Ecto neural progenitor cell (in vitro differentiated cells): Measurements from ENCODE around the gene STEAP3.

Experiments used
- DNase-seq: peaks from one replicate; pipeline ENCODE4 v3.0.0-alpha.2; 2018; ENCODE audit warnings: low spot score

The STEAP3 gene

DNA sequence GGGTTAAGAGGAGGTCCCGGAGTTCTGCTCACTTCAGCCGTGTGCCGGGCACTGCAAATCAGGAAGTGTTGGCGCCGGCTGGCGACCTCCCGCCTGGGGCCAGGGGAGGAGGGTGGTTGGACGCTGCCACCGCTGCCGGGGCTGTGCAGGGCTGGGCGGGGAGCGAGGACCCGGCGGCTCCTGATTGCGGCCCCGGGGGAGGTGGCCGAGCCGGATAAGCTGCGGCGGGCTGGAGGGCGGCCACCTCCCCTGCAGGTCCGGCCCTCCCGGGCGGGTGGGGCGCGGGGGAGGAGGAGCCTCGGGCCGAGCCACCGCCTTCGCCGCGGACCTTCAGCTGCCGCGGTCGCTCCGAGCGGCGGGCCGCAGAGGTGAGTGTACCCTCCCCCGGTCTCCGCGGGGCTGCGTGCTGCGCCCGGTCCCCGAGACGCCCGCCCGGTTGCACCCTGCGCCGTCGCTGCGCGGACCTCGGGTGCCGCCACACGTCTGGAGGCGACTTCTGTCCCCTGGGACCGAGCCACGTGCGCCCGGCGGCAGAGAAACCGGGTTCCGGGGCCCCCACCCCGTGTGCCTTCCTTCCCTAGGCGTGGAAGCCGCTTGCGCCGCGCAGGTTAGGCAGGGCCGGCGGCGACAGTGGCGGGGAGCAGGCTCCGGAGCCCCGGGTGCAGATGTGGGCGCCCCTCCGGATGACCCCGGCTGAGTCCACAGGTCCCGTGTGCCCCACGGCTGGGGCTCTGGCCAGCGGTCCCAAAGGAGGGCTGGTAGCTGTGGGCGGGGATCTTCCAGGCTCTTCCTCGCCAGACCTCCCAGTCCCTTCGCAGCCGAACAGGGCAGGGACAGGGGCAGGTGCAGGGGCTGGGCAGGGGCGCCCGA lies at the start of gene STEAP3:
Gene STEAP3, plus strand, starts transcription at position 314 of the 870 bp plus-strand sequence. CDS start 7,179 bp downstream, outside the sequence.
- DNase-seq, result peak; percentile 87

- DNase-seq, result peak; percentile 70
These were observed 49.2 kb upstream of the STEAP3 start for GRCh38 chr2:119174216-119174992.

GRCh38 chr2:119174993-119175347 lies 48.7 kb upstream of the STEAP3 start:
- DNase-seq, result no peak

DNA sequence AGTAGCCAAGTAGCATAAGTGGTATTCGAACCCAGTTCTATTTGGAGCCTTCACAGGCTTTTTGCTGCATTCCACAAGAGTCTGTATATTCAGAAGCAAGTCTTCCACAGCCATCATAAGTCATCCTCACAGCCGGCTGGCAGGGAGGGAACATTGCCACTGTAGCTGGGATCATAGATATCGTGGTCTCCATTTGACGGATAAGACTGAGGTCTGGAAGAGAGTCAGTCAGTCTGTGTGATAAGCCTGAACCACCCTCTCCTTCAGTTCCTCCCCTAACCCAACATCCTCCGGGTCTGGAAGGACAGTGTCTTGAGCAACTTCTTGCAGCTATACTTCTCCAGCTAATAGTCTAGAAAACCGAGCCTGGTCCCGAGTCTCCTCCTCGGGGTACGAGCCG lies 48.1 kb upstream of the STEAP3 start:
- no peak for DNase-seq

DNA sequence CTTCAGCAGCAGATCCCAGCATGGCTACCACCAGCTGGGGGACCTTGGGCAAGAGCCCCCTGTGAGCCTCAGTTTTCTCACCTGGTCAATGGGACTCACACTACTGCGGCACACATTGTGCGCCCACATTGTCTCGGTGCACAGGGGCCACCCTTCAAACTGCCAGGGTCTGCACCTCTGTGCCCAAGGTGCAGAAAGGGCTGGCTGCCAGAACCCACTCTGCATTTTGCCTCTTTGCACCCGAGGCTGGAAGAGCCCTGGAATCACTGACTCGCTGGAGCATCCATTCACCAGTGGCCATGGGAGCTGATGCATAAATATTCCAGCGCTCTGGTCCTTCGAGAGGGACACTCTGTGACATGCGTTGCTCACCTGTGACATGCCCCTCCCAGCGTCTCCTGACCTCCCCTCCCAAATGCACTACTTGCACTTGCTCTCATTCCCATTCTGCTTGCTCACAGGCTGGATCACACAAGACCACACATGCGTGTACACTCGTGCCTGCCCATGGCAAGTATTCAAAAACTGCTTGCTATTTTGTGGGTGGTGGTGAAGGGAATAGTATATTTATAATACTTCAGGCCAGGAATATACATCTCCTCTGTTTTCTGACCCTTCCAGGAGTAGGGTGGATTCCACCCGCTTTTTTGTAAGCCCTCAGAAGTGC lies 46.3 kb upstream of the STEAP3 start:
- DNase-seq, result no peak

DNA sequence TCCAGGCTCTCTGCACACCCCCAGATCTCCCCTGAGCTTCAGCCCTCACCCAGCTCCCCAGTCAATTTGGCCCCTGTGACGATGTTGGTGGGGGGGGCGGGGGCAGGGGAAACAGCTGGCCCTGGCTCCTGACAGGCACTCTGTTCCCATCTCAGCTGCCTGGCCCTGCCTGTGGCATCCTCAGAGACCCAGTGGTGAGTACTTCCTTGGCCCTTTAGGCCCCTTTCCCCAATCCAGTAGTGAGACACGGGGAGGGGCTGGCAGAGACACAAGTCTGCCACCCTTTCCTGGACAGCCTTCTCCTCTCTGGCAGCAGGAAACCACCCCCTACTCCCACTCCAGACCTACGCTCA lies 45.8 kb upstream of the STEAP3 start:
- DNase-seq, result no peak

DNA sequence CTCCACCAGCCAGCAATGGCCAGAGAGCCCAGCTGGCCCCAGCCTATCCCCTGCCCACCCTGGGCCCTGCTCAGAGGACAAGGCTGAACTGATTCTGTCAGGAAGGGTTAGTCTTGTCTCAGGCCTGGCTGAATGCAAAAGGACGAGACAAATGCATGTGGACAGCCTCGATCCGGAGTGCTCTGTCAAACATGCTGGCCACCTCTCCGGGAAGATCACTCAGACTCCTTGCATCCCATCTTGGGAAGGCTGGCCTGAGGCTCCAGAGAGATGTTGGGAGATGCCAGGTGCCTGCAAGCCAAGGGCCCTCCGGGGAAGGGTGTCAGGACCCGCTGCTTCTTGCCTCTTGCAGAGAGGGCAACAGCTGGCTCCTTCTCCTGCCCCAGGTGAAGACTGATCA lies 44.9 kb upstream of the STEAP3 start:
- no peak for DNase-seq

DNA sequence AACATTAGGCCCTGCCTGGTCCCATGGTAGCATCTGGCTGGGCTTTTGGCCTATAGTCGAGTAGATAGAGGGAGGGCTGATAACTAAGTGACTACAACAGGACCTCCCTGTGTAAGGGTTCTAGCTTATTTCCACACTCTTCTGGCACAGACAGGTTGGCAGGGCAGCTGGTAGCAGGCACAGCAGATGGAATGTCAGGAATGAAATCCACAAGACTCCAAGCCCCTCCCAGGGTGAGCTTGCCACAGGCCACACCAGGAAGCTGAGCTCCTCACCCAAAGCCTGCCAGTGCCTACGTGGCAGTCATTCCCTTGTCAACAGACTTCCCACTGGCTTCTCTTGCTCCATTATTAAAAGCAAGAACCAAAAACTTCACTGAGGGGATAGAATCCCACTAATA lies 44.4 kb upstream of the STEAP3 start:
- no peak for DNase-seq

GRCh38 chr2:119179991-119180390 lies 43.6 kb upstream of the STEAP3 start:
- DNase-seq, result no peak

GRCh38 chr2:119180892-119181291 lies 42.7 kb upstream of the STEAP3 start:
- no peak for DNase-seq

DNA sequence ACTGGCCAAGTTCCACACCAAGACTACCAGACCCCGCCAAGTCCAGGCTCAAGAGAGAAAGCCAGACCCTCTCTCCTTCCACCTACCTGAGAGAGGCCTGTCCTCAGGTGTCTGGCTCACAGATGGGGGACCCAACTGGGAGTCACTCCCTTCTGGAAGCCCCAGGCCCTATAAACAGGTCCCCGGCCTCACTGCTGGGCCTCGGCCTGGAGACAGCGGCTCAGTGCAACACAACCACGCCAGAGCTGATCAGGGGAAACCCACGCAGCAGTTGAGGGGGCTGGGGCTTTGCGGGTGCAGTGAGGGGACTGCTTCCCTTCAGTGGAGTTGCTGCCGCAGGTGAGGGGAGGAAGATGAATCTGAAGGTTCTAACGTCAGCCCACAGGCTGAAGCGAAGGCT lies 42.2 kb upstream of the STEAP3 start:
- no peak for DNase-seq

DNA sequence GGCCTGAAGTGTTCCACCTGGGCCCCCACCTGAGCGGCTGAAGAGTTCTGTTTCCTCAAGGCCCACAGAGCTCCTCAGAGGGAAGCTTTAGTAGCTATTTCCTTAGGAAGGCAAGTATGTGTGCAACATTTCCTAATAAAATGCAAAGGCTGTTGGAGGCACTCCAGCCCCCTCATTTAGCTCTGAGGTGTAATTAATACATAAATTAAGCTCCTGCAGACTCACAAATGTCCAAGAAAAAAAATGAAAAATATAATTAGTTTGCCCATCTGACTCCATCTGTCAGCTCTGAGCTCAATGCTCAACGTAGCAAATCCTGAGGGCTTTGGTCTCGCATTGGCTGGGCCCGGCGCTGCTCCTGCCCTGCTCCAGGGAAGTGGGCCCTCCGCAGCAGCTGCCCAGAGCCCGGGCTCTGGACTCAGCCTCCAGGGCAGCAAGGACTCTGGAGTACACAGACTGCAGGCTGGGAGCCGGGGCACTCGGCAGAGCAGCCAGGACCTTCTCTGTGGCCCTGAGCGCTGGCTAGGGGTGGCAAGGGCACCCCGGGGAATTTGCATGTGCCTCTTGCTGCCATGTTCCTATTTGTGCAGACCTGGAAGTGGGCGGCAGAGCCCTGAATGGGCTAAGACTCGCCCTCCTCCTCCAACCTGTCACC lies 41.7 kb upstream of the STEAP3 start:
- DNase-seq, result no peak

DNA sequence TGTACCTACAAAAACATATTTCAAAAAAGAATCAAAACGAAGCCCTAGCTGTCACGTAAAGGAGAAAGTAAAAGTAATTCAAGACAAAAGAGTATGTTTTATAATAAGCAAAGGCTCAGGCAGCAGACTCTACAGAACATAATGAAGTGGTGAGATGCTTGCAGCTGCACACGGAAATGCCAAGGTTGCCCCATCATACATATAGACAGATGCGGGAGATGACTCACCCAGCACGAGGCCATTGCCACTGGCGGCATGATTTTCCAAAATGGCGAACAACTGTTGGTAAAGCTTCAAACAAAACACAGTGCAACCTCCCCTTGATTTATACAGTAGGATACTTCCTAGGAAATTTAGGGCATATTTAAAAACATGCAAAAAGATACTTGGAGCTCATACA lies 39.1 kb upstream of the STEAP3 start:
- DNase-seq, result no peak

GRCh38 chr2:119190321-119191111 lies 33.1 kb upstream of the STEAP3 start:
- DNase-seq, result no peak

DNA sequence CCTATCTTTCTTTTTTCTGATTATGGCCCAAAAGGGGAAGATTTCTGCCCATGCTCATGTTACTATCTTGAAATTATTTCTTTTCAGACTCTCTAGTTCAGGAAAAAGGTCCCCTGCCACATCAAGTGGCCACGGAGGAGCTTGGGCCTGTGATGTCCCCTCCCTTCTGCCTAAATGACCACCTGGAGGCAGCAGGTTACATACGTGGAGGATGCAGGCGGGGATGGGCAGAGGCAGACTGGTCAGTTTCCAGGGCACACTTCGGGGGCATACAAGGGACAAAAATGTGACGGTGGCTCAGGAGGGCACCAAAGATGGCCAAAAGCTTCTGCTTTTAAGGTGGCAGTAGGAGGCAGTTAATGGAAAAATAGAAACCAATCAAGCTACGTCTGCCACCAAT lies 30.7 kb upstream of the STEAP3 start:
- no peak for DNase-seq

DNA sequence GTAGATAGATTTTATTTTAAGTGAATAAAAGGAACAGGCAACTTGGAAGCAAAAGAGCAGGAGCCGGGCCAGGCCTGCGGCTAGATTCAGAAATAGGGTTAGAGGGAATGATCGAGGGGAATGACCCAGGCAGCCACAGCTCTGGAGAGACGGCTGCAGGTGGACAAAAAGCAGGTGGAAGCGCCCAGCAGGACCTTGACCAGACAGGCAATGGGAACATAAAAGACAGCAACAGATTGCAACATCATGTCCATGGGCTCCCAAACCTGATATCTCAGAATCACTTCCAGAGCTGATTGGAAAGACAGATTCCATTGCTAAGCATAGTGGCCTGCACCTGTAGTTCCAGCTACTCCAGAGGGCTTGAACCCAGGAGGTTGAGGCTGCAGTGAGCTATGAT lies 28.6 kb upstream of the STEAP3 start:
- no peak for DNase-seq

DNA sequence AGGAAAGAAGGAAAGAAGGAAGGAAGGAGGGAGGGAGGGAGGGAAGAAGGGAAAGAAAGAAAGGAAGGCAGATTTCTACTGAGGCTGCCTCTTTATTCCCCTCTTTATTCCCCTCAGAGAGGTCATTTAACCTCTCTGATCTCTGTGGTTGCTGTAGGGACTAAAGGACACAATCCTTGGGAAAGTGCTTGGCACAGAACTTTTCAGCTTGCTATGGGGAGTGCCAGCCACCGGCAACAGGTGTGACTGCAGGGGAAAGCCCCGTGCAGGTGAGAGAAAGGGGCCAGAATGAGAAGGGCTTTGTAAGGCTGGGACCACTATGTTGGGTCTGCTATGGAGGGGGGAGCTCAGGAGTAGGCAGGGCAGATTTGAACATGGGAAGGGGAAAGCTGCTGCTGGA lies 27.7 kb upstream of the STEAP3 start:
- DNase-seq, result no peak

GRCh38 chr2:119196301-119197125 lies 27.1 kb upstream of the STEAP3 start:
- DNase-seq, result no peak

DNA sequence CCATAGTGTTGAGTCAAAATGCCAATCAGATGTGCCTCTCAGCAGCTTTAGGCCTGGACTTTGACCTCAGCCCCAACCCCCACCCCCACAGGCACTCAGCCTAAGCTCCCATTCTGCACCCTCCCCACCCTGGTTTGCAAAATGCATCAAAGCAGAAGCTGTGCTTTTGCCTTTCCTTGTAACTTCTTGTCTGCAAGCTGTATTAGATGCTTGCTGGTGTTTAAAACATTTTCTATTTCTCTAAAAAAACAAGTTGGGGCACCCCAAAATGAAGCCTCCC lies 26.6 kb upstream of the STEAP3 start:
- no peak for DNase-seq

DNA sequence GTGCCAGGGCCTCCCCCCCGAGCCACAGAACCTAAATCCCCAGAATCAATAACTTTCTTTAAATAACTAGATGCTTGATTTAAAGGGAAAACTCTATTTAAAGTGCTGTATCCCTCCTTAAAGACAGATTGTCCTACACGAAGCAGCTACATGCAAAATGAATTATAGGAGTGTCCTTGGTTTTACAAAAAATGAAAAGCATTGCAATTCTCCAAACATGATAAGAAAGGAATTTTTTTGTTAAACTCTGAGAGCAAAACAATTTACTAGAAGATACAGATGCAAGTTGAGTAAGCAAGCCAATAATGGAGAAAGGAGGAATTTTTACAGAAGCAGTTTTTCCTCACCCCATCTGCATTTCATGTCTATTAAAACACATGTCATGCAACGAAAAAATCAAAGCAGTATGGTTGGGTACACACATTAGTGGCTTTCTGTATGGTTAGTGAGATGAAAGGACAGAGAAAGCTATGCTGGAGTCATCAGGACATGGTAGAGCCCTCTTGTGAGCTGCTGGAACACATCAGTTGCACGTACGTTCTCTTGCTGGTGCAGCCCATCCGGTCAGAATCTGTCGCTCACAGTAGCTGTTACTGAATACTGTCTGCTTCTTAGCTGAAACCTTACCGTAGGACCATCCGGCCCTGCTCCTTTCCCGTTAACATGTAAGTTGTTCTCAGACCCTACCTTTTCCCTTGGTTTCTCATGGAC lies 25.9 kb upstream of the STEAP3 start:
- no peak for DNase-seq
